GM19468 (cell line): ENCODE data around the gene UQCRQ.
A peak's percentile ranks its signal among the peaks of the same experiment; 100 is the strongest.

Experiments used
- ATAC-seq: cut with Tn5 transposase; IDR thresholded peaks from one replicate; pipeline ENCODE4 v1.9.1; 2021; ENCODE audit warnings: mild to moderate bottlenecking, moderate library complexity, moderate number of reproducible peaks; ENCODE audit not compliant: unreplicated experiment; ENCODE audit errors: extremely low read depth

The UQCRQ gene

DNA sequence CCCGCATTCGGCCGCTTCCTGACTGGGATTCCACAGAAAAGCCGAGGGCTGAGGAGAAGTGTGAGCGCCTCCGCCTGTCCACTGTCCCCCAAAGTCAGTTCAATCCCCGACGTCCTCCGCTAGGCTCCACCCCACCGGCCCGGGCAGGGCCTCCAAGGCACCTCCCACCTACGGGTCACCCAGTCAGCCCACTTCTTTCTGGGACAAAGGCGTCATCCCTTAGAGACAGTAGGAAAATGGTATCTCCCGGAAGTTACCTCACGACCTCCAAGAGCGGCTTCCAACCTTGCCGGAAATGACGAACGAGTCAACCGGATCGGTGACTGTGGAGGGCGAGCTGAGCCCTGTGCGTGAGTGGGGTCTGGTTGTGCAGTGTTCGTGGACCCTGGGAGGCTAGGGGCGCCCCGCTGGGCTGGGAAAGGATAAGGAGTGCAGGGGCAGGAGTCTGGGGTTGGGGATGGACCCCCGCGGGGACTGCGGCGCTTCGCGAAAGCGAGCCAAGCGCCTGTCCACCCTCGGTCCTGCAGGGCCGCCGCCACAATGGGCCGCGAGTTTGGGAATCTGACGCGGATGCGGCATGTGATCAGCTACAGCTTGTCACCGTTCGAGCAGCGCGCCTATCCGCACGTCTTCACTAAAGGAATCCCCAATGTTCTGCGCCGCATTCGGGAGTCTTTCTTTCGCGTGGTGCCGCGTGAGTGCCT lies at the start of gene UQCRQ, which contains the start of gene GDF9:
UQCRQ (plus strand) TSS at position 301 of the 704 bp plus-strand sequence; CDS start at position 541, 240 bp downstream.
GDF9 (minus strand) TSS at position 128 of the 704 bp plus-strand sequence. CDS start 1,936 bp downstream, outside the sequence.
- ATAC-seq: peak; percentile 89

- no peak for ATAC-seq
Measured at GRCh38 chr5:132817011-132817410, 49.4 kb upstream of the UQCRQ start.

DNA sequence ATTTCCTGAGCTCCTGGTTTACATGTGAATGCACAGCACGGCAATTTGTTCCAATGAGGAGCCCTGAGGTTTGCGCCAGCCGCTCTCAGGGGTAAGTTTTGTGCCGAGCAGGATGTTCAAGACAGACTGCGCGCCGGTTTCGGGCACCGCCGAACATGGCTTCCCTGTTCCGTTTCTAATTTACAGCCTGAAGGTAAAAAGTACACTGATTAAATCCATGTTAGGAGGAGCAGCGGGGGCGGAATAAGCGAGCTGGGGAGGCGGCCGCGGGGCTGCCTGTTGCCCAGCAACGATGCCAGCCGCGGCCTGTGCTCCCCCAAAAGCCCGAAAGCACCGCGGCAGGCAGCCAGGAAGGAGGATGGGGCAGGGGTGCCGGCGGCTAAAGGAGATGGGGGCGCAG lies 47.0 kb upstream of the UQCRQ start:
- no peak for ATAC-seq

GRCh38 chr5:132820162-132820754 lies 46.2 kb upstream of the UQCRQ start:
- ATAC-seq: peak; percentile 54

GRCh38 chr5:132821350-132821749 lies 45.1 kb upstream of the UQCRQ start:
- ATAC-seq: no peak

DNA sequence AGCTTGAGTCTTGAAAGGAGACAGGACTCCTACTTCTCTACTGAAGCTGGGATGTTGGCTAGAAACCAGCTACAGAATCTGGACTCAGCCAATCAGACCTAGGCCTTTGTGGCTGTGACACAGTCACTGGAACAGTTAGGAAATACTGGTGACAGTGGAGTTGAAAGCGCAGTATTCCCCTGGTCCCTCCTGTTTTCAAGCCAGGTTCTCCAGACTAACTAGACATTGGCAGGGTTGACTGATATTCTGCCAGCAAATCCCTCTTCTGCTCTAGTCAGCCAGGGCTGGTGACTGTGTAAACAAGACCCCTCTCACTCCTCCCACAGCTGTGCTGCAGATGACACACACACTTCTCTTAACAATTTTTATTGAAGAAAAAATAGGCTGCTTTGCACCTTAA lies 44.7 kb upstream of the UQCRQ start:
- no peak for ATAC-seq

DNA sequence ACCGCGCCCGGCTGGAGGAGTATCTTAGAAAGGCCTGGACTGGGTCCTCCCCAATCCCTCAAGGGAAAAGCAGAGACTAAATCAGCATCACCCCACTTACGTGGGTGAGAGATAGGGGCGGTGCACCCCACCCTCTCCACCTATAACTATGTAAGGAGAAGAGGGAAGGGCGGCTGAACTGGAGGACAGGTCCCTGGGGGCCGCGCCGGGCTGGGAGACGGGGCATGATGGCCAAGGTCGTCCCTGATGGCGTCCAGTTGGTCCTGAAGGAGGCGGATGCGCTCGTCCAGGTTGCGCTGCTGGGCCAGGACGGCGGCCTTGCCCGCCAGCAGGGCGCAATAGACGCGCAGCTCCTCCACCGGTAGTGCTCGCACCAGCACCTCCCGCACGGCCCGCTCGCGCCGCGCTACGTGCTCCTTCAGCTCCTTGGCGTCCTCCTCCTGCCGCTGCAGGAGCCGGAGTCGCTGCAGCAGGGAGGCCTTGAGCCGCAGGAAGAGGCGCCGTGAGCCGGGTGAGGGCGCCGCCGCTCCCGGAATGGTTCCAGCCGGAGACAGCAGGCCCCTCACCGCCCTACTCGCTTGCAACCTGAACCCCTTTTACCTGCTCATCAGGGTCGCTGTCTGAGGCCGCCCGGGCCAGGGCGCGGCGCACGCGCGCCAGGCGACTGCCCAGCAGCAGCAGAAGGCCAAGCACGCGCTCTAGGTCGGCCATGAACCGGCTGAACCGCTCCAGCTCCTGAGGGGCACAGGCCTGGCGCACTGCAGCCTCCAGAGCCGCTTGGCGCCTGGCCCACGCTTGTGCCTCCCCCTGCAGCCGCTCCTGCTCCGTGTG lies 43.6 kb upstream of the UQCRQ start:
- no peak for ATAC-seq

- no peak for ATAC-seq
Measured at GRCh38 chr5:132823481-132824050, 42.9 kb upstream of the UQCRQ start.

DNA sequence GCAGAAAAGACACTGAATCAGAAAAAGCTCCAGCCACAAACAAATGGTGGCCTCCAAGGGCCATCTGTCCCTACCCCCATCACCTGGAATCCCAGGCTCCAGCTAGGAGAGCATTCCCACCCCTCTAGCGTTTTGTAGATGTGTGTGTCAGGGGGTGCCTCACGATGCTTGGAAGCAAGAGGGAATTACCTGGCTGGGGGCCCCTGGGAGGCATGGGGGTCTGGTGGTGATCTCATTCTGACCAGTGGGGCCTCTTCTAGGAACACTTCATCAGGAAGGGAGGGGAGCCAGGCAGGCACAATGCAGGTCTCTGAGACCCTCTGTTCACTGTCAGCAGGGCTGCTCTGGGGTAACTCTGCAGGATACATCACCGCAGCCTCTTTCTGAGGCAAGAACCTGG lies 42.0 kb upstream of the UQCRQ start:
- no peak for ATAC-seq

GRCh38 chr5:132825033-132825833 lies 41.2 kb upstream of the UQCRQ start:
- ATAC-seq: no peak

DNA sequence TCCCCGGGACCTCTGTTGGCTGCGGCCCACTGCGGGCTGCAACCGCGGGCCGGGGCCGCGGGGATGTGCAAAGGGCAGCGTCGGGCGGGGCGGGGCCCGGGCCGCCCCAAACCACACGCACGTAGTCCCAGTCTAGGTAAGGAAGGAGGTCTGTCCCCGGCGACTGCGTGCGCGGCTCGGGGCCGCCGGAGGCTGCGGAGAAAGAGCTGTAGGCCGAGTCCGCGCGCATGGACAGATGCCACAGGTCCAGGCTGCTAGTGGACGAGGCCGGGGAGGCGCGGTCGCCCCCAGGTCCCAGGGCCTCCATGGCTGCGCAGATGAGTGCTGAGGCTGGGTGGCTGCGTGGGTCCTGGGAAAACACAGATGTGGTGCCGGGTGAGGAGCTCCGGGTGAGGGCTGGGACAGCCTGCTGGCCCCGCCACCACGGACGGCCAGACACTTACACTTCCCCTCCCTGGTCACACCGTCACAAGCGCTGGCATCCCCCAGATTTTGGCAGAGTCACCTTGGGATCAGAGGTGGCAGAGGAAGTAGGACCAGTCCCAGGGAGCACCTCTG lies 40.5 kb upstream of the UQCRQ start:
- ATAC-seq: no peak

GRCh38 chr5:132826424-132827082 lies 39.9 kb upstream of the UQCRQ start:
- ATAC-seq: no peak

DNA sequence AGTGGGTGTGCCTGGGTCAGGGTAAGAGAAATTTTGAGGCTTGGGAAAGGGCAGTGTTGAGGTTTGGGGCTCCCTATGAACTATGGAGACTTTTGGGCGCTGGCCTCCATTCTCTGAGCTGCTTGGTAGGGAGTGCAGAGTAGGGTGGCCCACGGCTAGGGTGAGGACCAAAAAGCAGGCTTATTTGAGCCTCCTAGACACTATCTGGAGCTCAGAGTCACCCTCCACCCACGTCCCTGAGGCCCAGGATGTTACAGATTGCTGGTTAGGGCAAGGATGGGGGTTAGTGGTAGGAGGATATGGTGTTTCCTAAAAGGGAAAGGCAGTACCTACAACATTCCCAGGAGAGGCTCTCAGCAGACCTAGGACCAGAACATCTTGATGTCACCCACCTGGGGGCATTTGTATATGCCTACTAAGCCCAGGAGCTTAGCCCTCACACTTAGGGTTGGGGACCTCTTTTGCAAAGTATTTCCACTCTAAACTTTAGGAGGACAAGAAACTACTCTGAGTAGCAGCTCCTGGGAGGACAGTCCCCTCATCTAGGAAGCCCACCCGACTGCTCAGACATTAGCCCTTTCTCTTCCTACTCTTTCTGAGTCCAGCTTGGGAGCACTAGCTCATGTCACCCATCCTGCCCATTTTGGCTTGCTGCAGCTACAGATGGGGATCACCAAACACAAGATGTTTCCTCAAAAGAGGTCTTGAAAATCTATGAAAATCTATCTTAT lies 38.3 kb upstream of the UQCRQ start:
- no peak for ATAC-seq

GRCh38 chr5:132828846-132829494 lies 37.5 kb upstream of the UQCRQ start:
- ATAC-seq: no peak

- peak; percentile 71 for ATAC-seq
Measured at GRCh38 chr5:132829742-132830435, 36.6 kb upstream of the UQCRQ start.

DNA sequence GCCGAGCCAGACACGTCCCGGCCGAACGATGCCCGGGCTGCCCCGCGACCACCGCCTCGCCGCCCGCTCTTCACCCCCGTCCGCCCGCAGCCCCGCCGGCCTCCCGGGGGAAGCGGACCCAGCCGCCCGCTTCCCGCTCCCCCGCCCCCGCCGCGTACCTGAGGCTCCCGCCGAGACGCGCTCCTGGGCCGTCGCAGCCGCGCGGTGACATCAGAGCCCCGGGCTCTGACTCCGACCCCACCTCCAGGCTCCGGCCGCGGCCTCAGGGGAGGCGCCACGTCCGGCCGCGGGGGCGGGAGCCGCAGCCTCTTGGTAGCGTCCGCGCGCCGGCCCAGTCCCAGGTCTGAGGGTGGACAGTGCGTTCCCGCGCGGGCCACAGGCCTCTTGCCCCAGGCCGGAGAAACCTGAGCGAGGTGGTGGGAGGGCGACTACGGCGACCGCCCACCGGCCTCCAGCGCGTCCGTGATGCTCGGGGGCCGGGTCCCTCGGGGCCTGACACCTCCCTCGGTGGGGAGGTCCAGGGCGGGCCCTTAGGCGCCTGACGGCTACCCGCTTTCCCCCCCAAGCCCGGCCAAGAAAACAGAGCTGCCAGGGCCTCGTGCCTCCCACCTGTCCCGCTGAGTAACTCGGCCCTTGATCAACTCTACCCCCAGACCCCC lies 35.9 kb upstream of the UQCRQ start, which contains the start of gene SHROOM1:
SHROOM1 (minus strand) TSS at position 212 of the 659 bp plus-strand sequence. CDS start 4,507 bp downstream, outside the sequence.
- ATAC-seq: no peak
